Ovary (tissue), 9 donors: ENCODE data around the gene SPDYE6. TPM values are rescaled to one million over a fixed set of nuclear protein-coding genes. Genes with fewer than 3 reads are reported as not detected.
"Not testable (repeated sequence)": the region's sequence is repeated elsewhere in the genome, so short reads cannot be mapped to it uniquely, and the experiment has no call there.

Experiments used
- DNase-seq, 5 donors: peaks; one replicate each; pipeline ENCODE4 v3.0.0-alpha.2; 2019 to 2020
- H3K27ac ChIP-seq, 2 donors: fragments of 200-600 bp; one replicate each; pipeline versions ENCODE4 v1.5.1 to v1.8.0; 2019 to 2022
- H3K27me3 ChIP-seq: fragments of 200-600 bp; one replicate; pipeline ENCODE4 v1.8.0; 2022
- H3K36me3 ChIP-seq: fragments of 200-600 bp; sonication (generic); one replicate; pipeline ENCODE4 v1.5.1; 2019
- H3K4me1 ChIP-seq: one replicate; pipeline ENCODE4 v1.8.1; 2013; ENCODE audit warnings: mild to moderate bottlenecking, moderate library complexity; ENCODE audit not compliant: insufficient read depth
- H3K4me3 ChIP-seq: fragments of 200-600 bp; sonication (generic); one replicate; pipeline ENCODE4 v1.5.1; 2017
- H3K9me3 ChIP-seq, 2 donors: fragments of 200-600 bp in 1 of 2; sonication (generic) in 1 of 2; one replicate each; pipeline versions ENCODE4 v1.5.1 to v1.8.1; 2013 to 2019; ENCODE audit warnings: mild to moderate bottlenecking in 1 of 2, moderate library complexity in 1 of 2
- EP300 ChIP-seq: sonication (generic); formaldehyde crosslinking; IDR thresholded peaks from one replicate; pipeline ENCODE4 v1.6.1; 2017; ENCODE audit warnings: antibody characterized with exemption
- POLR2A ChIP-seq: fragments of 450-650 bp; IDR thresholded peaks from one replicate; pipeline ENCODE4 v1.6.1; 2017; ENCODE audit warnings: antibody characterized with exemption, mild to moderate bottlenecking, moderate library complexity
- WGBS, 3 donors: extraction: QIAGEN DNeasy Blood & Tissue Kit in 1 of 3; methylation state at CpG; one replicate each; pipeline versions ENCODE4 v1.1.5 to v1.1.7; 2013 to 2017; 5-methylcytosine and 5-hydroxymethylcytosine counted together
- intact Hi-C, 4 donors: fragments of 100-400 bp; cut with DNase I; formaldehyde crosslinking; loops; one replicate each; pipeline versions ENCODE4 v1.11.0 to v1.15.1; 2022 to 2023
- polyA plus RNA-seq, 2 donors: library from polyadenylated mRNA; stranded (reverse); fragments of 200-250 nt in 1 of 2; fragments of 350-450 nt in 1 of 2; fragmentation: Illumina TruSeq in 1 of 2; extraction: RNeasy Lipid Tissue Mini Kit (QIAGEN cat#74804) in 1 of 2; gene quantifications; one replicate each; pipeline ENCODE4 v1.2.3, GENCODE V29; 2013 to 2014
- total RNA-seq, 7 donors: library from RNA; depleted of rRNA in 2 of 7; stranded (reverse); fragments of >200 nt in 2 of 7; fragmentation: NEBNext Ultra II Directional in 3 of 7; extraction: Animal tissue kit (Norgen Biotek cat#: 25700) in 3 of 7; gene quantifications; one replicate each; pipeline versions ENCODE4 v1.1.0 to v1.2.4, GENCODE V29; 2016 to 2023
- TF ChIP-seq, protein P1 (sequence below), 3 donors: fragments of 450-650 bp in 2 of 3; fragments of 200-600 bp in 1 of 3; IDR thresholded peaks; one replicate each; pipeline versions ENCODE4 v1.5.1 to v1.8.0; 2016 to 2022; ENCODE audit warnings: antibody characterized with exemption in 3 of 3, mild to moderate bottlenecking in 1 of 3
- donor health status: DM: no; HTN: no; CAD: no; lungs with moderate emphysema.
- donor health status: DM: no; HTN: no; CAD: no.
- donor health status: Bipolar disorder and iron deficiency.
- donor health status: DM: yes; HTN: yes; CAD: no.
- donor health status: DM: no; HTN: no; CAD: no.
- donor health status: DM: yes; HTN: yes; CAD: no.

The SPDYE6 gene
- total and polyA plus RNA-seq, 9 donors = not detected

GRCh38 chr7:102326157-102326889 is 29.9 kb downstream of the SPDYE6 start:
- intact Hi-C loops = no loop called here
- H3K4me1 ChIP-seq = no peaks in the 10 kb centered on the region
- H3K9me3 ChIP-seq = no peaks in the 10 kb centered on the region
- TF ChIP-seq POLR2A = no peak
- TF ChIP-seq EP300 = no peak
- TF ChIP-seq, protein P1, sequence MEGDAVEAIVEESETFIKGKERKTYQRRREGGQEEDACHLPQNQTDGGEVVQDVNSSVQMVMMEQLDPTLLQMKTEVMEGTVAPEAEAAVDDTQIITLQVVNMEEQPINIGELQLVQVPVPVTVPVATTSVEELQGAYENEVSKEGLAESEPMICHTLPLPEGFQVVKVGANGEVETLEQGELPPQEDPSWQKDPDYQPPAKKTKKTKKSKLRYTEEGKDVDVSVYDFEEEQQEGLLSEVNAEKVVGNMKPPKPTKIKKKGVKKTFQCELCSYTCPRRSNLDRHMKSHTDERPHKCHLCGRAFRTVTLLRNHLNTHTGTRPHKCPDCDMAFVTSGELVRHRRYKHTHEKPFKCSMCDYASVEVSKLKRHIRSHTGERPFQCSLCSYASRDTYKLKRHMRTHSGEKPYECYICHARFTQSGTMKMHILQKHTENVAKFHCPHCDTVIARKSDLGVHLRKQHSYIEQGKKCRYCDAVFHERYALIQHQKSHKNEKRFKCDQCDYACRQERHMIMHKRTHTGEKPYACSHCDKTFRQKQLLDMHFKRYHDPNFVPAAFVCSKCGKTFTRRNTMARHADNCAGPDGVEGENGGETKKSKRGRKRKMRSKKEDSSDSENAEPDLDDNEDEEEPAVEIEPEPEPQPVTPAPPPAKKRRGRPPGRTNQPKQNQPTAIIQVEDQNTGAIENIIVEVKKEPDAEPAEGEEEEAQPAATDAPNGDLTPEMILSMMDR (IDR thresholded peaks at IDR 0.05) = no peak
- no peaks in the 10 kb centered on the region for H3K36me3 ChIP-seq
- DNase-seq = no peak
- 70 to 86% (median 78%) methylated on average over 11 of the region's 11 CpGs for WGBS, 3 donors
- no peak overlapping the region for H3K4me3 ChIP-seq
- no peak overlapping the region for H3K27ac ChIP-seq
- no peaks in the 10 kb centered on the region for H3K27me3 ChIP-seq

DNA sequence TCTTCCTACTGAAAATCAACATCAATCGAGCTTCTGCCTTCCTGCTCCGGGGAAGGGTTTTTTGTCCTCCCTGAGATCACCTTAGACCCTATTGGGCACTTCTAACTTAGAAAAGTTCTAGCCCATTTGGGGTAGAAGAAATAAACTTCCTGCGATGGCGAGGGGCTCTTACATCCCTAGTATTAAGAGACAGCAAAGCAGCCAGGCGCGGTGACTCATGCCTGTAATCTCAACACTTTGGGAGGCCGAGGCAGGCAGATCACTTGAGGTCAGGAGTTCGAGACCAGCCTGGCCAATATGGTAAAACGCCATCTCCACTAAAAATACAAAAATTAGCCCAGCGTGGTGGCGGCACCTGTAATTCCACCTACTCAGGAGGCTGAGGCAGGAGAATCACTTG is 31.1 kb downstream of the SPDYE6 start:
- H3K27ac ChIP-seq, H3K27me3 ChIP-seq, H3K4me1 ChIP-seq, H3K36me3 ChIP-seq, intact Hi-C loops, DNase-seq, H3K9me3 ChIP-seq, H3K4me3 ChIP-seq: not testable (repeated sequence)
- WGBS, 3 donors = 84 to 90% (median 88%) methylated on average over 11 of the region's 11 CpGs

GRCh38 chr7:102323914-102324195 is 32.4 kb downstream of the SPDYE6 start:
- intact Hi-C loops = no loop called here
- H3K27ac ChIP-seq = no peak overlapping the region
- WGBS, 3 donors = 80 to 85% (median 85%) methylated on average over 5 of the region's 5 CpGs
- H3K27me3 ChIP-seq = no peaks in the 10 kb centered on the region
- DNase-seq = no peak
- H3K36me3 ChIP-seq = no peaks in the 10 kb centered on the region
- TF ChIP-seq POLR2A = no peak
- TF ChIP-seq EP300 = no peak
- TF ChIP-seq, protein P1 (IDR thresholded peaks at IDR 0.05) = no peak
- H3K4me1 ChIP-seq = no peaks in the 10 kb centered on the region
- no peaks in the 10 kb centered on the region for H3K9me3 ChIP-seq
- no peak overlapping the region for H3K4me3 ChIP-seq

GRCh38 chr7:102322202-102322715 is 34.0 kb downstream of the SPDYE6 start:
- no peaks in the 10 kb centered on the region for H3K9me3 ChIP-seq
- no peaks in the 10 kb centered on the region for H3K4me1 ChIP-seq
- H3K4me3 ChIP-seq = no peak overlapping the region
- TF ChIP-seq POLR2A (no peak), EP300 (no peak)
- TF ChIP-seq, protein P1 (IDR thresholded peaks at IDR 0.05) = no peak
- no peak for DNase-seq
- H3K36me3 ChIP-seq = no peaks in the 10 kb centered on the region
- intact Hi-C loops = no loop called here
- no peaks in the 10 kb centered on the region for H3K27me3 ChIP-seq
- 61 to 75% (median 74%) methylated on average over 6 to 8 of the region's 8 CpGs for WGBS, 3 donors
- no peak overlapping the region for H3K27ac ChIP-seq

- DNase-seq = no peak
- Histone ChIP-seq H3K4me1 (peaks cover 3% of the 10 kb centered on the region), H3K36me3 (no peaks in the 10 kb centered on the region), H3K27ac (no peak overlapping the region), H3K4me3 (no peak overlapping the region), H3K9me3 (no peaks in the 10 kb centered on the region), H3K27me3 (no peaks in the 10 kb centered on the region)
- WGBS, 3 donors = 53 to 60% (median 53%) methylated on average over 55 to 73 of the region's 73 CpGs
- intact Hi-C loops = no loop called here
- TF ChIP-seq POLR2A (no peak), EP300 (no peak)
- TF ChIP-seq, protein P1 (IDR thresholded peaks at IDR 0.05) = no peak
Measured at GRCh38 chr7:102321351-102322201, 34.7 kb downstream of the SPDYE6 start.
